GM12891 (cell line): Measurements from ENCODE around the gene SOAT2.

ENCODE experiments used
- DNase-seq: peaks from one replicate; pipeline ENCODE4 v3.0.0; 2011; ENCODE audit warnings: low spot score; ENCODE audit not compliant: insufficient read length
- FAIRE-seq: peaks from 2 replicates; lab custom pipeline; 2011; peaks lifted over from hg19 to GRCh38; lab: Jason Lieb, UNC
- PAX5 ChIP-seq: IDR thresholded peaks from 2 replicates; pipeline ENCODE4 v1.6.1; 2011; ENCODE audit warnings: low read length, moderate library complexity, mild to moderate bottlenecking; ENCODE audit not compliant: insufficient read depth, severe bottlenecking
- POLR2A ChIP-seq: IDR thresholded peaks from 2 replicates; pipeline ENCODE4 v1.6.1; 2011; ENCODE audit warnings: low read depth, low read length, control low read depth
- POLR2AphosphoS5 ChIP-seq: IDR thresholded peaks from 2 replicates; pipeline ENCODE4 v1.6.1; 2011; ENCODE audit warnings: low read depth, low read length, control low read depth
- POU2F2 ChIP-seq: IDR thresholded peaks from 2 replicates; pipeline ENCODE4 v1.6.1; 2011; ENCODE audit warnings: low read depth, mild to moderate bottlenecking, control low read depth, low read length, moderate library complexity
- SPI1 ChIP-seq: IDR thresholded peaks from 2 replicates; pipeline ENCODE4 v1.6.1; 2011; ENCODE audit warnings: low read depth, low read length, control low read depth
- TAF1 ChIP-seq: IDR thresholded peaks from 2 replicates; pipeline ENCODE4 v1.6.1; 2011; ENCODE audit warnings: low read depth, low read length, control low read depth

The SOAT2 gene

DNA sequence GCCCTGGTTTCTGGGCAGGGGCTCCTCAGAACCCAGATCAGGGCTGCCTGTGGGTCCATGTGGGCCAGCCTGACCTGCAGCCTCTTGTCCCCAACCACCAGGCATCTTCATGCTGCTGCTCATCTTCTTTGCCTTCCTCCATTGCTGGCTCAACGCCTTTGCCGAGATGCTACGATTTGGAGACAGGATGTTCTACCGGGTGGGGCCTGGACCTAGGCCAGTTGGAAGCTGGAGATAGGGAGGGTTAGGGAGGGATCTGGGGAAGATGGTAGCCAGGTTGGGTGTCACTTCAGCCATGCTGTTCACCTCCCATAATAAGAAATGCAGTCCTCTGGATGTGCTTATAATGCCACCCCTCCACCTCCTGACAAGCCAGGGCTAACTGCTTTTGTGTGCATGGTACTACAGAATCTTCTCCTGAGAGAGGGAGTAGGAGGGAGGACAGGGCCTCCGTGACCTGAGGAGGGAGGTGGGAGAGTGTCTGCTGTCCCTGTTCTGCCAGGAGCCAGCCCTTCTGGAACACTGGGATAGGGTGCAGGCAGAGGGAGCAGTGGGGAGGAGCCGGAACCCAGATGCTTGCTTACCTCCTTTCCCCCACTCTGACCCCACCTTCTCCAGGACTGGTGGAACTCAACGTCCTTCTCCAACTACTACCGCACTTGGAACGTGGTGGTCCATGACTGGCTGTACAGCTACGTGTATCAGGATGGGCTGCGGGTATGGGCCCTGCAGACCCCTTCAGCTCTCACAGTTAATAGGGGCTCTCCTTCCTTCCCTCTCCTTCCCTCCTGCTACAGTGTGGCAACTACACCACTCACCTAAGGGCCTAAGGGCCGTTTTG, 17.6 kb downstream of the SOAT2 start:
- FAIRE-seq = no peak
- TF ChIP-seq POLR2A (no peak), PAX5 (no peak), POLR2AphosphoS5 (no peak), TAF1 (no peak), SPI1 (no peak), POU2F2 (no peak)
- no peak for DNase-seq

DNA sequence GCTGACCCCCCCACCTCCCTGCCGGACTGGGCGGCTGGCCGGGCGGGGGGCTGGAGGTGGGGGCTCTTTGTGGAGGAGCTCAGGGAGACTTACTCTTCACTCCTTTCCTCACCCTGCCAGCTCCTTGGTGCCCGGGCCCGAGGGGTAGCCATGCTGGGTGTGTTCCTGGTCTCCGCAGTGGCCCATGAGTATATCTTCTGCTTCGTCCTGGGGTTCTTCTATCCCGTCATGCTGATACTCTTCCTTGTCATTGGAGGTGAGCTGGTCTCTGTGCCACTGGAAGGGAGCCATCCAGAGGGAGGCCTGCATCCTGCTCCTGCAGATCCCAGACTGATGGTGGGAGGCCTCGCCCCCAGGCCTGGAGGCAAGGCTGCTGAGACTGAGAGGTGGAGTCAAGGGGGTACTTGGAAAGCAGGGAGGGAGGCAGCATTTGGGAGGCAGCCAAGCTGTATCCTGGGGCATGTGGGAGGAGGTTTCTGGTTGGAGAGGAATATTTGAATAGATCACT, 19.7 kb downstream of the SOAT2 start:
- FAIRE-seq (no peak), DNase-seq (no peak)
- TF ChIP-seq PAX5 (no peak), POU2F2 (no peak), SPI1 (no peak), POLR2A (no peak), TAF1 (no peak), POLR2AphosphoS5 (no peak)

DNA sequence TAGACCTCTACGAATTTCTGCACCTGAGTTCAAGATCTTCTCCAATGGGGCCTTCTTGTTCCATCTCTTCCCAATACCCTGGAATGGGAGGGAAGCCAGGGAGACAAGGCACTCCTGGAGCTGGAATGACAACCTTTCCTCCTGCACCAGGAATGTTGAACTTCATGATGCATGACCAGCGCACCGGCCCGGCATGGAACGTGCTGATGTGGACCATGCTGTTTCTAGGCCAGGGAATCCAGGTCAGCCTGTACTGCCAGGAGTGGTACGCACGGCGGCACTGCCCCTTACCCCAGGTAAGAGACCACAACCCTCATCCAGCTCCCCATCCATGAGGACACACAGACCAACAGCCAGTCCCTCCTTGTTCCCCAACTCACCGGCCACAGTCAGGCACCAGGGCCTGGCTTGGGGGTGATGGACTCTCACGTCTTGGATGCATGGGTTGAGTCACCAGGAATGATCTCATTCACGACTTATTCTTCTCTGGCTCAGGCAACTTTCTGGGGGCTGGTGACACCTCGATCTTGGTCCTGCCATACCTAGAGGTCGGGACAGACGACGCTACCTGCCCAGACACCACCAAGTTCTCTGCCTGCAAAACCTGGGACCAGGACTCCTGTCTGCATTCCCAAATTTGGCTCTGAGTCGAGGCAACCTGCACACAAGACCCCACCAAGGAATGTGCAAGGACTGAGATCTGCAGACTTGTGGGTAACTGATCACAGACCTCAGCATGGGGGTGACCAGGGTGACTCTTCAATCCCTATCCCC, 20.5 kb downstream of the SOAT2 start:
- FAIRE-seq = no peak
- DNase-seq = no peak
- TF ChIP-seq TAF1 = no peak

DNA sequence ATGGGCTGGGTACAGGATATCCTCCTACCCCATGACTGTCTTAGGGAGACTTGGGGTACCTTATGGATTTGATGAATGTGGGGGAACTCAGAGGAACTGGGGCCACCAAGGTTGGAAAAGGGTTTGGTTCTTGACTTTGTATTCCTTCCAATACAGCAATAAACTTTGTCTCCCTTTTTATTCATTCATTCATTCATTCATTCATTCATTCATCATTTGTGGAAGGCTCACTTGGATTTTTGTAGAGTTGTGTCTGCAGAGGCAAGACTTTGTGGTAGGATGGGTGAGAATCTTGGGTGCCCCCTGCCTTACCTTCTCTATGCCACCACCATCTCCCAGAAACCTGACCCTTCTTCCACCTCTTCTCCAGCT, 21.1 kb downstream of the SOAT2 start:
- TF ChIP-seq PAX5 (no peak), SPI1 (no peak), POLR2AphosphoS5 (no peak), POU2F2 (no peak), POLR2A (no peak), TAF1 (no peak)
- no peak for DNase-seq
- FAIRE-seq = no peak

DNA sequence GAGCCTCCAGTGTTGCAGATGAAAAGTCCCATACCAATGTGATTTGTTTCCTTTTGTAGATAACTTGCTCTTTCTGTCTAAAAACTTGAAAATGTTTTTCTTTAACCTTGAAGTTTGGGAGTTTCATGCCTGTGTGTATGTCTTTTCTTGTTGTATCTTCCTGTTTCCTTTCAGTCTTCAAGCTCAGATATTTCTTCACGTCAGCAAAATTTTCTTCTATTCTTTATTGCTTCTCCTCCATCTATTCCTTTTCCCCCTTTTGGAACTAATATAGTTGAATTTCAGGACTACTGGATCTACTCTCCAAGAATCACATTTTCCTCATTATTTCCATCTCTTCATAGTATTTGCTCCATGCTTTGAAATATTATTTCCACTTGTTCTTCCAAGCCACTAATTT, 23.9 kb downstream of the SOAT2 start:
- DNase-seq (no peak), FAIRE-seq (no peak)
- no peak for TF ChIP-seq PAX5
- no peak for TF ChIP-seq SPI1
- TF ChIP-seq POLR2AphosphoS5 = no peak
- no peak for TF ChIP-seq TAF1

DNA sequence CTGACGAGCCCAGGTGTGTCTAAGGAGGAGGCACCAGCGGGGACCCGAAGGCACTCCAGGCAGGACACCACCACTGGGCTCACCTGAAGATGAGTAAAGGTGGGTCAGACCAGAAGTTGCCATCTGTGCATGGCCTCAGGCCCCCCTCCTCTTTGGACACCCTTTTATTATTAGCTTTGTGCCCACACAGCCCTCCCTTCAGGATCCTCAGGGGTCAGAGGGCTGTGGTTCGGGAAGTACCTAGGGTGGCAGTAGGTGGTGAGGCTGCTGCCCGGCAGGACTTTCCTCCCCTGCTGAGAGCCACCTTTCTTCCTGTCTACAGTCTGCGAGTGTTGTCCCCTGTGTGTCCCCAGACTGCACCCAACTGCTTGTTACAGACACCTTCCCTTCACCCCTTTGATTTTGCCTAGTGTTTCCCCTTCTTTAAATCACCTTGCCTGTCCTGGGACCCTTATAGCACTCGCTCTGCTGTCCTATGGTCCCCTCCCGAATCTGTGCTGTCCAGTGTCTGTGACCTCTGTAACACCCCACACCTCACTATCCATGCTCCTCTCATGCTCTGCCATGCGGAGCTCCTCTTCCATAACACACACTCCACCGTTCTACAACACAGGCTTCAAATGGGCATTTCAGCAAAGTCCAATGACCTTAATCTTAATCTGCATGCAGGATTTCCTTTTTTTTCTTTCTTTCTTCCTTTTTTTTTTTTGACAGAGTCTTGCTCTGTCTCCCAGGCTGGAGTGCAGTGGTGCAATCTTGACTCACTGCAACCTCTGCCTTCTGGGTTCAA, 25.7 kb downstream of the SOAT2 start:
- no peak for FAIRE-seq
- no peak for DNase-seq
- TF ChIP-seq POU2F2 (no peak), POLR2A (no peak), PAX5 (no peak), SPI1 (no peak), TAF1 (no peak), POLR2AphosphoS5 (no peak)

DNA sequence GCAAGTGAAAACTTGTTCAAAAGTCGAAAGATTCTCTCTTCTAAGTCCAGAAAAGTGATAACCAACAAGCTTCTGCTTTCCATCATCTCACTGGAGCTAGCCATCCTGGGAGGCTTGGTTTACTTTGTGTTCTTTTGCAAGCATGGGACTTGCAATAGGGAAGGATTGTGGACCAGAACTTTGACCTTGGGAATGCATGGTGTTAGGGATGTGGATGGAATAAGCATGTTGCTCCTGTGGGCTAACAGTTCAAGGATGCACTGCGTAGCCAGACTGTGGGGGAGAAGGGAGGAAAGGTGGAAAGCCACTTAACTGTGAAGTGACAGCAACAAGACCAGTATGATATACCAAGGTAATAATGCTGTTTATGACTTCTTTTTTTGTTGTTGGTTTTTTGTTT, 28.6 kb downstream of the SOAT2 start:
- TF ChIP-seq PAX5 (no peak), SPI1 (no peak), POLR2AphosphoS5 (no peak), POU2F2 (no peak), POLR2A (no peak), TAF1 (no peak)
- no peak for DNase-seq
- no peak for FAIRE-seq

DNA sequence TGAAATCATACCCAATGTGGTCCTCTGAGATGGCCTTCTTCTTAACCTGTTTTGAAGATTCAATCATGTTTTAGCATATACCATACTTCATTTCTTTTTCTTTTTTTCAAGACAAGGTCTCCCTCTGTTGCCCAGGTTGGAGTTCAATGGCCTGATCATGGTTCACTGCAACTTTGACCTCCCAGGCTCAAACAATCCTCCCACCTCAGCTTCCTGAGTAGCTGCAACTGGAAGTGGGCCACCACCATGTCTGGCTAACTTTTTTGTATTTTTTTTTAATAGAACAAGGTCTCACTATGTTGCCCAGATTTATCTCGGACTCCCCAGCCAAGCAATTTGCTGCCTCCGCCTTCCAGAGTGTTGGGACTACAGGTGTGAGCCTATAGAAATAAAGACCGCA, 30.4 kb downstream of the SOAT2 start:
- DNase-seq (no peak), FAIRE-seq (no peak)
- TF ChIP-seq TAF1 (no peak), SPI1 (no peak), POLR2A (no peak), POLR2AphosphoS5 (no peak), PAX5 (no peak), POU2F2 (no peak)

DNA sequence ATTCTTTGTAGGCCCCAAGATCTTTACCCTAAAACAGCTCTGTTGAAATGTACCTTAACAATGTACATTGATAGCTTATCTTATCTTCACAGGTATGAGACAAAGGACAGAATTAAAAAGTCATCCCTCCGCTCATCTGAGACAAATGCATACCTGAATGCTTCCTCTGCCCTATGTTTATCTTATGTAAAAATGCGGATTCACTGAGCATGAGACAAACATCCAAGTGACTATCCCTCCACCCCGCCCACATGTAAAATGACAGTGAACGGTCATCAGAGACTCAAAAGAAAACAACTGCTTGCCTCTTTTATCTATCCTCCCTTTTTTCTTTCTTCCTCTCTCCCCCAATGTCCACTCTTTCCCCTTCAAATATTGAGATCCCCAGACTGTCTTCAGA, 40.1 kb downstream of the SOAT2 start:
- TF ChIP-seq POLR2AphosphoS5 (no peak), TAF1 (no peak), POU2F2 (no peak), PAX5 (no peak), POLR2A (no peak)
- DNase-seq (no peak), FAIRE-seq (no peak)
